HG02840 (cell line): Measurements from ENCODE around the gene EDDM3A.
"Not testable (repeated sequence)": the region's sequence is repeated elsewhere in the genome, so short reads cannot be mapped to it uniquely, and the experiment has no call there.

Source experiments
- ATAC-seq: cut with Tn5 transposase; IDR thresholded peaks from one replicate; pipeline ENCODE4 v1.9.1; 2021; ENCODE audit warnings: mild to moderate bottlenecking, moderate library complexity, moderate number of reproducible peaks; ENCODE audit not compliant: unreplicated experiment, low FRiP score

EDDM3A gene, protein sequence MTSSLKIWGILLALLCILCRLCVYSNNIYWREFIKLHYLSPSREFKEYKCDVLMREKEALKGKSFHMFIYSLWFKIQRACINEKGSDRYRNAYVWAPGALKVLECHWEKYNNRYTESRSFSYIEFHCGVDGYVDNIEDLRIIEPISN

GRCh38 chr14:20745571-20746358 is at the start of gene EDDM3A:
Gene EDDM3A, plus strand, starts transcription at chr14:20745887. Its CDS starts 1,694 bp downstream, at chr14:20747581.
- no peak for ATAC-seq

GRCh38 chr14:20696764-20697163 is 48.9 kb upstream of the EDDM3A start:
- ATAC-seq: no peak

- ATAC-seq: no peak
Measured at GRCh38 chr14:20697273-20698017, 48.2 kb upstream of the EDDM3A start.

DNA sequence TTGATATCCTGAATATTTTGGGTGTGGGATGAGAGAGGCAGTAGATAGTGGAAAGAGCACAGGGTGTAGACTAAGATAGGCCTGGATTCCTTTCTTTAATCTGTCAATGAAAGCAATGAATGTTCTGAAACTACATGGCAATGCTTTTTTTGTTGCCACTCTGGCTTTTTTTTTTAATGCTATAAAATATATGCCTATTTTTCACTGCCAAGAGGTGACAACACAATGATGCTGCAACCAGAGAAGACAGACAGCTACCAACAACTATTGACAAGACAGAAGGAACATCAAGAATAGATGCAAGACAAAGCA is 47.7 kb upstream of the EDDM3A start:
- ATAC-seq: no peak

DNA sequence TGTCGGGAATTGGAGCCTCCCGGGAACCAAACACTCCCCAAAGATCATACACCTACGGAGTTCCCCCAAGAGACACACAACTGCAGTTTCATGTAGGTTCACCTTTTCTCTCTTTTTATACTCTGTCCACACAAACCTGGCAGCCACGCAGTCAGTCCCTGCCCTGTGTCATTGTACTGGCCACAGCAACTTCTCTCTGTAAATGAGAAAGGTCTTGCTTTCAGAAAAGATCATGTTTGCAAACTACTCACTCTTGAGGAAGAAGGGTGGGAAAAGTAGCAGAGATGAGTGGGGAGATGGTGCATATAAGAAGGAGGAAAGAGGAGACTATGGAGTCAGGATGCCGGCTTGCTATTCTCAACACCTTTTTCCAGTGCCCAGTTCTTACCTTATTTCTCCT is 46.8 kb upstream of the EDDM3A start:
- ATAC-seq: no peak

DNA sequence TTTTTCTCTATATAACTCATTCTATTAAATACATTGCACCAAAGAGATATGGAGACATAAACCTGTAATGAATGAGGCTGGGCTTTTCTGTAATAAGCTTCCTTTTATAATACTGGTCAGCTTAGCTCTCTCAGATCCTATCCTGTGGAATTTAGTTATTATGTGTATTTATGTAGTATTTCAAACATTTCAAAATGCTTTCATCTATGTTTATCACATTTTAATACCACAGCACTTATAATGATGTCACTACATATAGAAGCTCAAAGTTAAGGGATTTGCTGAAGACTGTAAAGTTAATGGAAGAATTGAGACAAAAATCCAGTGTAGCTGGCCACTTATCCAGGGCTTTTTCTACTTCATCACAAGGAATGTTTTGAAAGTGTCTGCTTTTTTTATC is 45.8 kb upstream of the EDDM3A start:
- no peak for ATAC-seq

DNA sequence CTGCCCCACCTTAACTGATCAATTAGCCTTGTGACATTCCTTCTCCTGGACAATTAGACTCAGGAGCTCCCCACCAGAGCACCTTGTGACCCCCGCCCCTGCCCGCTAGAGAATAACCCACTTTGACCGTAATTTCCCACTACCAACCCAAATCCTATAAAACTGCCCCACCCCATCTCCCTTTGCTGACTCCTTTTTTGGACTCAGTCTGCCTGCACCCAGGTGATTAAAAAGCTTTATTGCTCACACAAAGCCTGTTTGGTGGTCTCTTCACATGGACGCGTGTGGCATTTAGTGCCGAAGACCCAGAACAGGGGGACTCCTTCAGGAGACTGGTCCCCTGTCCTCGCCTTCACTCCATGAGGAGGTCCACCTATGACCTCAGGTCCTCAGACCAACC is 44.7 kb upstream of the EDDM3A start:
- ATAC-seq: not testable (repeated sequence)

GRCh38 chr14:20706657-20707355 is 38.9 kb upstream of the EDDM3A start:
- no peak for ATAC-seq

DNA sequence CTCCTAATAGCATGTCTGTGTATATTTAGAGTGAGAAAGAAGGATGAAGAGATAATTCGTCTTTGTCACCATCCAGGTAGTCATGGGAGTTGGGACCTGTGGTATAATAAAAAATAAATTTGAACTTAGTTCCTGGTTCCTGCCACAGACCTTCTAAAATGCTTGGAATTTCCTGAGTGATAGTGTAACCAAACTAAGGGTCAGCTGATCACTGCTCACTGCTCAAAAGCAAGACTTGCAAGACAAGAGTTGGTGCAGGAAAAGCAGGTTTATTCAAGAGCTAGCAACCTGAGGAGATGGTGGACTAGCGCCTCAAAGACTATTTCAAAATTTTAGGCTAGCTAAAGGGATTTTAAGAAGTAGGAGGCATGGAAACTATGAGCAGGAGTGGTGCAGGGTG is 38.1 kb upstream of the EDDM3A start:
- ATAC-seq: no peak

- ATAC-seq: no peak
Measured at GRCh38 chr14:20711261-20711660, 34.4 kb upstream of the EDDM3A start.

GRCh38 chr14:20711685-20712084 is 34.0 kb upstream of the EDDM3A start:
- ATAC-seq: no peak

- no peak for ATAC-seq
Measured at GRCh38 chr14:20712904-20713303, 32.8 kb upstream of the EDDM3A start.

DNA sequence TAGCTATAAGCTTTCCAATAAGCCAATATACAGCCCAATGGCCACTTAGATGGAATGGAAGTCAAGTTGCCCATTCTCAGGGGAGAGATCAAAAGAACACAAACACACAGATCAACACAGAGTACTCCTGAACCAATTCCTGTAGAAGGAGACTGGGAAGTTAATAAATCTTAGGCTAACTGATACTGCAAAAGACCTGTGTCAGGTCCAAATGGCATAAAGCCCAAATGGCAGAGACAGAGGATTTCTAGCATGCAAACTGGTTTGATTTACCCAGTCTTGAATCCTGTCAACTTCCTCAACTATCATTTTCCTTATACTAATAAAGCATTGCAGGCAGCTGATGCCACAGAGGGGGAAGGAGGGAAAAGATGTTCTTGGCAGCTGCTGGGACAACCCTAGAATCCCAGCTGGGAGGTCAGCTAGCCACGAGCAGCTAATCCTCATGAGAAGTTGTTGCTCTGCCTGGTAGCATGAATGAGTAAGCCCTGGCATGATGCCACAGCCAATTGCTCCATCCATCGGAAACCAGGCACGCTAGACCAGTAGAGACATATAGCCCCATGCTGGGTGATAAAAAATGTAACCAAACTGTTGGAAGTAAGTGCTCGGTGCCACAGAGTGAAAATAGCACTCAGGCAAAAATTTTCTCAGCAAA is 31.0 kb upstream of the EDDM3A start:
- no peak for ATAC-seq

DNA sequence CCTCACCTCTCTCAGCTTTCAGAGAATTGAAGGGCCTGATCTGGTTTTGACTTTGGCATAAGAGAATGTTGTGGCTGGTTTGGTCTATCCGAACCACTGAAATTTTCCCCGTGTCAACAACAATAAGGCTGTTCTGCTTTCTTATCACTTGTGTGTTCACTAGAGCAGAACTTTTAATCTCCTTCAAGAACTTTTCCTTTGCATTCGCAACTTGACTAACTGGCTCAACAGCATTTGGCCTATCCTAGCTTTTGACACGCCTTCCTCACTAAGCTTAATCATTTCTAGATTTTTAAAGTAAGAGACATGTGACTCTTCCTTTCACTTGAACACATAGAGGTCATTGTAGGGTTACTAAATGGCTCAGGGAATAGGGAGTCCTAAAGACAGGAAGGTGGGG is 25.9 kb upstream of the EDDM3A start:
- ATAC-seq: no peak

DNA sequence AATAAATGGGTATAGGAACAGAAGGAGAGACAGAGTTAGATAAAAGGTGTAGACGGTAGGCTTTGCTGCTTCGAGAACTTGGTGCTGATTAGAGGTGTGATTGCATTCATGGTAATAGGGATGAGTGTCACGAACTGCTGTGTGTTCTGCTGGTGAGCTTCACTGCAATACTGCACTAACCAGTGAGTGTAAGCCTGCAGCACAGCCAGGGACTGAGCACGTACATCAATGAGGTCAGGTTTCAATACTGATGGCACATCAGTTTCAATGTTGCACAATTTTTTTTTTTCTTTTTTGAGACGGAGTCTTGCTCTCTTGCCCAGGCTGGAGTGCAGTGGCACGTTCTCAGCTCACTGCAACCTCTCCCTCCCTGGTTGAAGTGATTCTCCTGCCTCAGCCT is 24.9 kb upstream of the EDDM3A start:
- ATAC-seq: no peak

- no peak for ATAC-seq
Measured at GRCh38 chr14:20722016-20722415, 23.7 kb upstream of the EDDM3A start.

DNA sequence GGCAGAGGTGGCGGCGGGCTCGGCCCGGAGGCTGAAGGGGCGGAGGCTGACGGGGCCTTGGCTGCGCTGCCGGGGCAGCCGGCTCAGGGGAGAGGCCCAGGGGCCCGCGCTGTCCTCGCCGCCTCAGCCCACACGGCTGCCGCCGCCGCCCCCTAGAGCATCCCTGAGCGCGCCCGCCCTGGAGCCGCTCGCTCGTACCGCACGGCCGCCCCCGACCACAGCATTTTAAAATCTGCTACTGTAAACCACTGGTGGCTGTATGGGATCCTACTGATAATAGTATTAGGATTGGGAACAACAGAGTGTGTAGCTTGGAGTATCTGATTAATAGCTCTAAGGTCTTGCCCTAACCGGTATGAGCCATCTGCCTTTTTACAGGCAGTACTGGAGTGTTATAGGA is 22.2 kb upstream of the EDDM3A start:
- no peak for ATAC-seq

- not testable (repeated sequence) for ATAC-seq
Measured at GRCh38 chr14:20726121-20726520, 19.6 kb upstream of the EDDM3A start.

DNA sequence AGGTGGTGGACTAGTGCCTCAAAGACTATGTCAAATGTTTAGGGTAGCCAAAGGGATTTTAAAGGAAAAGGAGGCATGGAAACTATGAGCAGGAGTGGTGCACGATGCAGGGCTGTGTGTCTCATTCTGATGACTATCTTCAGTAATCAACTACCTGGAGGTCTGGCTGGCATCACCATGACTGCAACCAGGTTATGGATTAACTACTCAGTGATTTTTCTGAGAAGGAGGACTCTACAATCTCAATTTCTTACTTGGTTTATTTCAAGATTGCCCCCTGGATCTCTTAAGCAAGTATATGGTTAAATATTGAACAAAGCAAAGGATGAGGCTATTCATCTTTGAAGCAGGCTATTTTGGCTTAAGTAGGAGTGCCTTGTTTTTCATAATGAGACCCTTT is 19.2 kb upstream of the EDDM3A start:
- no peak for ATAC-seq

DNA sequence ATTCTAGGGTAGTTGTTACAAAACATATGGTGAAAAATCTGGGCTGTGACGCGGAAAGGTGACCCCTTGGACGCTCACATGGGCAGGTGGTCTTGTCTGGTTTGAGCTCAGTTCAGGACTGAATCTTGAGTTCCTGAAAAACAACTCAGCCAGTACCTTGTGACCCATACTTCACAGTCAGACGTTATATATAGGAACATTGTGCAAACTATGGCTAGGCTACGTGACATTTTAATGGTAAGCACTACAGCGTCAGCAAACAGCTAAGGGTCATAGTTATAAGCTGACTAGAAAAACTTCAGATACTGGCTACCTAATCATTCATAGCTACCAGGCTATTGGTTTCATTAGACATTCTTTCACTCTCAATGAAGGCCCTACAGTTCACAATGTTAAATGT is 14.8 kb upstream of the EDDM3A start:
- no peak for ATAC-seq

DNA sequence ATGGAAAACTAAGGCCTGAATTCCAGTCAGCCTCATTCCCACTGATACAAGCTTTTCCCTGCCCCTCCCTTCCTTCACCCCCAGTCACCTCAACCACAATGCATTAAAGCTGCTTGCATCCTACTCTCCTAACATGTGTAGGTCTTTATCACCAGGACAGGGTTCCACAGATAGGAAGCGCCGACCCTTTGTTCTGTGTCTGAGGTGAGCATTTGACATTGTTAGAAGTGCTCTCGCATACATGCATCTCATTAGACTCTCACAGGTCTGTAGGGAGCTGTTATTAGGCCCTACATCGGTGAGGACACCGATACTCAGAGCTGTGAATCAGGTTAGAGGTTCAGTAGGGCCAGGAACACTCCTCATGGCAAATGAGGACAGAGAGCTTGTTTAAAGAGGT is 13.2 kb upstream of the EDDM3A start:
- no peak for ATAC-seq
